ENCODE measurements around the gene MYH2.

Gene MYH2

DNA sequence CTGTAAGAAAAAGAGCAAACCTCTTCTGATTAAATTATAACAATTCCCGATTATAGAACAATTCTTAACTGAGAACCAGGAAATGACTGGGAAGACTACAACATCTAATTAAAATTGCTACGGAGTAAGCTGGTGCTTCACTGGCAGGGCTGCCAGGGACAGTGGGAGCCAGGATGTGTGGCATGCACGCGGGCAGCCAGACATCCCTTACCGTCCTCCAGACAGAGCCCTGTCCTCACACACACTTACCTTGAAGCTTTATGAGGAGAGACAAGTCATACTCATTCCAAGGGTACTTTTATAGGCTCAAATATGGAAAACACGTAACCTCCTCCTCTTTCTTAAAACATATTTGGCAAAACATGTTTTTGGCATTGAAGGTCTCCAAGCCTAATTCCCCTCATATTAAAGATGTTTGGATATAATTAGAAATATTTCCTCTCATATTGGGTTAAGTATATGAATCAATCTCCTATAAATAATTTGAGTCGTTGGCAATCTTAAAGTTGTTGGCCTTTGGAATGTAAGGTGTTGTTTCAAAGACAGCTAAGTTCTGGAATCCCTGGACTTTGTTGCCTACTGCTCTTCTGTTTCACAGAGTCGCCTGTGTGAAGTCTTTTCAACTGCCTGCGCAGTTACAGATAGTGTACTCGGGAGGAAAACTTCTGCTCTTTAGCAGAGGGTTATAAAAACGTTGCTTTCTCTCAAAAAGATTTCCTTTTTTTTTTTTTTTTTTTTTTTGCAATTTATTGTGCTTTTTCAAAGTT is 31.0 kb downstream of the MYH2 start, which contains the start of gene MYH1:
Gene MYH1, minus strand, starts transcription at position 272 of the 767 bp plus-strand sequence. CDS start 1,900 bp downstream, outside the sequence.
- H3K4me3 ChIP-seq (replicated peaks; ENCODE audit: low read depth, low read length): no peak within 1 kb of the TSS
- no peak for DNase-seq (ENCODE audit: extremely low read depth, low read depth)
- no peak for TF ChIP-seq CTCF (IDR thresholded peaks at IDR 0.05; ENCODE audit: low read depth, low read length, missing control alignments)

GRCh38 chr17:10516638-10517037 is 32.8 kb downstream of the MYH2 start:
- DNase-seq (ENCODE audit: extremely low read depth, low read depth): no peak
- TF ChIP-seq CTCF (IDR thresholded peaks at IDR 0.05; ENCODE audit: low read depth, low read length, missing control alignments): no peak
- no peak overlapping the region for H3K4me3 ChIP-seq (replicated peaks; ENCODE audit: low read depth, low read length)

GRCh38 chr17:10516065-10516464 is 33.4 kb downstream of the MYH2 start:
- no peak overlapping the region for H3K4me3 ChIP-seq (replicated peaks; ENCODE audit: low read depth, low read length)
- TF ChIP-seq CTCF (IDR thresholded peaks at IDR 0.05; ENCODE audit: low read depth, low read length, missing control alignments): no peak
- no peak for DNase-seq (ENCODE audit: extremely low read depth, low read depth)

DNA sequence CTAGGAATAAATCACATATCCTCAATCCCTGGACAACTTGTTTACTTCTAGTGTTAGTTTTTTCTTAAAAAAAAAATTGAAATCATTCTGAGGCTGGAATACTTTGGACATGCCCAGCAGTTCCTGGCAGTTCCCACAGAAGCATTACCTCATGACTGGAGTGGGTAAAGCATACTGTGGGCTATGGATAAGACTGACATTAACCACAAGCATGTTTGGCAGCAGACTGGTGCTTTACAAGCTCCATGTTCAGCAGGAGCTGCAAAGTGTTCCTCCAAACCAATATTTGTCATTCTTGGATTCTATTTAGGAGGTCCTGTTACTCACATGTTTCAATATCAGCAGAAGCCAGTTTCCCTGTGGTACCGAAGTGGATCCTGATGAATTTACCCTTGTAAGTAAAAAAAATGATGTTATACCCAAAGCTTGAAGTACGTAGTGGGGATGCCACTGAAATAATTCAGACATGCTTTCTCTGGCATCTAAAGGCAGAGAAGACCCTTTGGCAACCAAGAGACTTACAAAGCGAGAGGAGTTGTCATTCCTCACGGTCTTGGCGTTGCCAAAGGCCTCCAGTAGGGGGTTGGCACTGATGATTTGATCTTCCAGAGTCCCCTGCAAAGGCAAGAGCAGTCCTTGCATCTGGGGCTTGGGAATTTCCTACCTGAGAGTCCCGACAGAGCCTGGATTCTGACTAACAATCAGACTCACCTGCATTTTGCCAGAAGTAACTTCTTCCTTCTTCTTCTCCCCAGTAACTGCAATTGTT is 36.0 kb downstream of the MYH2 start:
- no peak overlapping the region for H3K4me3 ChIP-seq (replicated peaks; ENCODE audit: low read depth, low read length)
- TF ChIP-seq CTCF (IDR thresholded peaks at IDR 0.05; ENCODE audit: low read depth, low read length, missing control alignments): no peak
- DNase-seq (ENCODE audit: extremely low read depth, low read depth): no peak

- no peak for DNase-seq (ENCODE audit: extremely low read depth, low read depth)
- no peak for TF ChIP-seq CTCF (IDR thresholded peaks at IDR 0.05; ENCODE audit: low read depth, low read length, missing control alignments)
- no peak overlapping the region for H3K4me3 ChIP-seq (replicated peaks; ENCODE audit: low read depth, low read length)
Observed at GRCh38 chr17:10512856-10513255, 36.6 kb downstream of the MYH2 start.

GRCh38 chr17:10499950-10500349 is 49.5 kb downstream of the MYH2 start:
- H3K4me3 ChIP-seq (replicated peaks; ENCODE audit: low read depth, low read length): no peak overlapping the region
- TF ChIP-seq CTCF (IDR thresholded peaks at IDR 0.05; ENCODE audit: low read depth, low read length, missing control alignments): no peak

More at GRCh38 chr17:10499950-10500349, 49.5 kb downstream of the MYH2 start:
- DNase-seq (ENCODE audit: extremely low read depth, low read depth): no peak
